Neutrophil (primary cell): ENCODE measurements around the gene CERS6.

Source experiments
- H3K27ac ChIP-seq: fragments of 200-600 bp; sonication (generic); 2 replicates; pipeline ENCODE4 v1.5.1; 2016; ENCODE audit warnings: mild to moderate bottlenecking, moderate library complexity
- H3K27me3 ChIP-seq: fragments of 200-600 bp; sonication (generic); 2 replicates; pipeline ENCODE4 v1.6.0; 2016; ENCODE audit warnings: mild to moderate bottlenecking
- H3K36me3 ChIP-seq: fragments of 200-600 bp; sonication (generic); 2 replicates; pipeline ENCODE4 v1.5.1; 2017
- H3K4me1 ChIP-seq, 2 experiments: fragments of 200-600 bp in 1 of 2; sonication (generic) in 1 of 2; 1 replicate in 1 of 2; 2 replicates in 1 of 2; pipeline versions ENCODE4 v1.5.1 to v1.6.1; 2013 to 2016; ENCODE audit warnings: low read depth in 1 of 2, low read length in 1 of 2, mild to moderate bottlenecking in 1 of 2, moderate library complexity in 1 of 2; ENCODE audit not compliant: control insufficient read depth in 1 of 2, insufficient read depth in 1 of 2
- H3K4me3 ChIP-seq, 2 experiments: fragments of 200-600 bp in 1 of 2; sonication (generic) in 1 of 2; 1 replicate in 1 of 2; 2 replicates in 1 of 2; pipeline ENCODE4 v1.5.1; 2013 to 2016; ENCODE audit warnings: low read depth in 1 of 2, low read length in 1 of 2, mild to moderate bottlenecking in 1 of 2, moderate library complexity in 1 of 2
- H3K9me3 ChIP-seq: fragments of 200-600 bp; sonication (generic); 2 replicates; pipeline ENCODE4 v1.5.1; 2016
- CTCF ChIP-seq: fragments of 200-600 bp; sonication (generic); IDR thresholded peaks from 2 replicates; pipeline ENCODE4 v1.5.1; 2016; ENCODE audit warnings: antibody characterized with exemption

CERS6 gene

GRCh38 chr2:168773719-168774521 is 317.8 kb downstream of the CERS6 start:
- H3K36me3 ChIP-seq, result peaks cover 16% of the 10 kb centered on the region
- no peak overlapping the region for H3K27ac ChIP-seq
- H3K9me3 ChIP-seq, result no peaks in the 10 kb centered on the region
- no peaks in the 10 kb centered on the region for H3K27me3 ChIP-seq
- no peak for TF ChIP-seq CTCF
- H3K4me1 ChIP-seq, result no peaks in the 10 kb centered on the region
- no peak overlapping the region for H3K4me3 ChIP-seq

- Histone ChIP-seq H3K4me1 (no peaks in the 10 kb centered on the region), H3K9me3 (no peaks in the 10 kb centered on the region), H3K27ac (no peak overlapping the region), H3K27me3 (no peaks in the 10 kb centered on the region), H3K4me3 (no peak overlapping the region), H3K36me3 (peaks cover 5% of the 10 kb centered on the region)
- TF ChIP-seq CTCF, result no peak
These were observed 319.8 kb downstream of the CERS6 start for GRCh38 chr2:168775837-168776236.

GRCh38 chr2:168780669-168781071 is 324.6 kb downstream of the CERS6 start:
- H3K9me3 ChIP-seq, result no peaks in the 10 kb centered on the region
- H3K4me3 ChIP-seq, result no peak overlapping the region
- H3K36me3 ChIP-seq, result no peaks in the 10 kb centered on the region
- no peaks in the 10 kb centered on the region for H3K27me3 ChIP-seq
- TF ChIP-seq CTCF, result no peak
- H3K4me1 ChIP-seq, result no peaks in the 10 kb centered on the region
- H3K27ac ChIP-seq, result no peak overlapping the region

GRCh38 chr2:168781191-168781817 is 325.2 kb downstream of the CERS6 start:
- no peak for TF ChIP-seq CTCF
- Histone ChIP-seq H3K4me3 (no peak overlapping the region), H3K27ac (no peak overlapping the region), H3K9me3 (no peaks in the 10 kb centered on the region), H3K36me3 (no peaks in the 10 kb centered on the region), H3K4me1 (no peaks in the 10 kb centered on the region), H3K27me3 (no peaks in the 10 kb centered on the region)

- H3K27ac ChIP-seq, result no peak overlapping the region
- H3K4me3 ChIP-seq, result no peak overlapping the region
- H3K4me1 ChIP-seq, result no peaks in the 10 kb centered on the region
- H3K27me3 ChIP-seq, result no peaks in the 10 kb centered on the region
- no peak for TF ChIP-seq CTCF
- no peaks in the 10 kb centered on the region for H3K36me3 ChIP-seq
- H3K9me3 ChIP-seq, result no peaks in the 10 kb centered on the region
These were observed 326.2 kb downstream of the CERS6 start for GRCh38 chr2:168782271-168782670.
